Measurements from ENCODE around the gene FIP1L1. TPM values are rescaled to one million over a fixed set of nuclear protein-coding genes. Genes with fewer than 3 reads are reported as not detected.
"Not testable (repeated sequence)": the region's sequence is repeated elsewhere in the genome, so short reads cannot be mapped to it uniquely, and the experiment has no call there.

The FIP1L1 gene
- total RNA-seq, 1 donor from 2014 or later, result 115 TPM

DNA sequence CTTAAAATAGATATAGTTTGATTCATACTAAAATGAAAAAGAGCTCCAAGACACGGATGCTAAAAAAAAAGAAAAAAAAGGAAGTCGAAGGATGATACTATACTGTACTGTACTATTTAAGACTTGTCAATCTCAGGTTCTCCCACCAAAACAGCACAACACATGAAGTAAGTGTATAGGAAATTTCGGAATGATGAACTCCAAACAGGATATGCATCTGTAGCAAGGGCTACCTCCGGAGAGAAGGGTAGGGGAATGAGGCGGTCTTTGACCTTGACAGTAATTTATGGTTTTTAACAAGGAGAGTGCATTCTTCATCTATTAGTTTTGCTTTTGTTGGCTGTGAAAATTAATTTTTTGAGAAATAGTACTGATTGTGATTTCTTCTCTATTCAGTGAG lies 541 bp upstream of the FIP1L1 start:
- DNase-seq, result no peak

DNA sequence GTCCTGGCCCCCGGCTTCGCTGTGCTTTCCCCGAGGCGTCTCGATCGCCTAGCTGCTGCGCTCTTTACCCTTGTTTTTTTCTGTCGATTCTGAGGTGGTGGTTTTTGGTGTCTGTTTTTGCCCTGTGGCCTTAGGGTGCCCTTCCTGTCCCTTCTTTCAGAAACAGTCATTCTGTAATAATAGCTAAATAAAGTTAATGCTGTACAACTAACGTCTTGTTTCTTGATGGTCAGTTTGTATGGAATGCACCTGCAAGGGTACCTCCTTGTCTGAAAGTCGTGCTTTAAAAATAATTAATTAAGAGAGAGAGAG lies 686 bp downstream of the FIP1L1 start:
- DNase-seq, result no peak

DNA sequence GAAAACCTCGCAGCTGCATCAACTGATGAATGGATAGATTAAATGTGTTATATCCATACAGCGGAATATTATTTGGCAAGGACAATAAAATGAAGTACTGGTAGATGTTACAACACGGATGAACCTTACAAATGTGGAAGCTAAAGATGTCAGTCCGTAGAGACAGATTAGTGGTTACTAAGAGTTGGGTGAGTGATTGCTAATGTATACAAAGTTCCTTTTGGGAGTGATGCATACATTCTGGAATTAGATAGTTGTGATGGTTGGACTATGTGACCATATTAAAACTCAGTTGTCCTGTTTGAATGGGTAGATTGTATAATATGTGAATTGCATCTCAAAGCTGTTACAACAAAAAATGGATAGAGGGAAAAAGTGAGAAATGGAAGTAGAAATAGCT lies 2.8 kb downstream of the FIP1L1 start:
- no peak for DNase-seq

DNA sequence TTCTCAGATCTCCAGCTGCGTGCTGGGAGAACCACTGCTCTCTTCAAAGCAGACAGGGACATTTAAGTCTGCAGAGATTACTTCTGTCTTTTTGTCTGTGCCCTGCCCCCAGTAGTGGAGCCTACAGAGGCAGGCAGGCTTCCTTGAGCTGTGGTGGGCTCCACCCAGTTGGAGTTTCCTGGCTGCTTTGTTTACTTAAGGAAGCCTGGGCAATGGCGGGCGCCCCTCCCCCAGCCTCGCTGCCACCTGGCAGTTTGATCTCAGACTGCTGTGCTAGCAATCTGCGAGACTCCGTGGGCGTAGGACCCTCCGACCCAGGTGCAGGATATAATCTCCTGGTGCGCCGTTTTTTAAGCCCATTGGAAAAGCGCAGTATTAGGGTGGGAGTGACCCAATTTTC lies 32.0 kb downstream of the FIP1L1 start:
- DNase-seq, result not testable (repeated sequence)

DNA sequence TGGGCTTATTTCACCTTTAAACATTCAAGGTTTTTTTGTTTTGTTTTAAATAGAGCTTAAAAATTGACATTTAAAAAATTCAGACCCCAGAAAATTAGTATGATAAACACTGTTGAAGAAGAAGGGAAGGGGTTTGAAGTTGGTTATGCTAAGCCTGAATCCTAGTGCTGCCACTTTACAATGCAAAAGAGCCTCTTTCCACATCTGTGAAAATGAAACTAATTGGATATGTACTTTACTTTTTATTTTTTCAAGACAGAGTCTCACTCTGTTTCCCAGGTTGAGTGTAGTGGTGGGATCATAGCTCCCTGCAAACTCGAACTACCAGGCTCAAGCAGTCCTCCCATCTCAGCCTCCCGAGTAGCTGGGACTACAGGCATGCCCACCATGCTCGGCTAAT lies 41.8 kb downstream of the FIP1L1 start:
- DNase-seq, result no peak

DNA sequence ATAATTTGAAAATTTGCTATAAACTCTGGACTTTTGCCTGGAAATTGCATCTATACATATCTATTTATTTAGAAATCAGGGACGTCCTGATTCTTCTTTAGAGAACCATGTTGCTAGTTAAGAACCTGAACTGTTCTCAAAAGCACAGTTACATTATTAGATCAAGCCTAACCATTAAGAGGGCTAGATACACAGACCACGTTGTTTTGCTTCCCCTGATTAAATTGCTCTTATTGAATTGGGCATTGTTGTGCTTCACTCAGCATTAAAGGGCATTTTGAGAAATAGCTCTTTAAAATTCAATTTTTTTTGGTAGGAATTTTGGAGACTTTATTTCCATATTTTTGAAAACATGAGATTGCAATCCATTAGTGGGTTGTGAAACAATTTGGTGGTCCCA lies 44.4 kb downstream of the FIP1L1 start:
- DNase-seq, result no peak

DNA sequence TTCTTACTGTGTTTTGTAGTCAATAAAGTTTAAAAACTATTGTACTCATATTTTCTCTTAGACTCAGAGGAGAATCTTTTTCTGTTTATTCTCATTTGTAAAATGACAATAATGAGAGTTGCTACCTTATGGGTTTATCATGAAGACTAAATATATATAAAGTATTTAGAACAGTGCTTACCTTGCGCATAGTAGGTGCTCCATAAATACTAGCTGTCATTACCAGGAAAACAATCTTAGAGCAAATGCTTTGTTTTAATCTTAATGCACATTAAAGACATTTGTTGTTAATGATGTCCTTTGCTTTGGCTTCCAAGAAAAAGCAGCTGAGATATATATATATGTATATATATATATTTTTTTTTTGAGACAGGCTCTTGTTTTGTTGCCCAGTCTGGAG lies 44.9 kb downstream of the FIP1L1 start:
- no peak for DNase-seq

DNA sequence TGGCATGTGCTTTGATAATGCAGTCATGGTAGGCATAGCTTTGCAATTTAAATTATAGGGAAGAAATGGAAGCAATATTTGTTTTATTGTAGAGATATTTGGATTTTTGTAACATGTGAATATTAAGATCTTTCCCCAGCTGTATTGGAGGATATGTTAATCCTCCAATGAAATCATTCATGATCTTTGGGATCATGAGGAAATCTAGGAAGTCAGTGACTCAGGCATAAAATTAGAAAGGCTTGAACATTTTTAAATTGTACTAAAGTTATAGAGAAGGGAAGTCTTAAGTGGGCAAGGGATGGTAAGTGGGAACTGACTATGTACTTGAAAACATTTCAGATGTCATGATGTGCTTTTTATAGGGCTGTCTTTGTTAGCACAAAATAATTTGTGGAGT lies 46.8 kb downstream of the FIP1L1 start:
- no peak for DNase-seq

DNA sequence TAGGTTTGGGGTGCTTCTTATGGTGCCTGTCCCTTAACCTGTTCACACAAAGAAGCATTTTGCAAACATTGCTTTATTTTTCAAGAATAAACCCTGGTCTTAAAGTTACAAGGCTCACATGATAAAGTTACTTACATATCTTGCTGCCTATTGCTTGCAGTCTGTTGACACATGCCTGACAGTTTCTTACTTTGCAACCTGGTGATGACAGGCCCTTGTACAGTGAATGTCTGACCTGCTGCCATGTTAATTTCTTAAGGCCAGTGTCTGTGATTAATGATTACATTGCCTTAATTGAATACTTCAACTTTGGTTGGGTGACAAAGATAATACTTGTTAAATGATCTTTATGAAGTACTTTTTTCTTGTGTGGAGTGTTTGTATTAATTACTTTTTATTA lies 49.9 kb downstream of the FIP1L1 start:
- DNase-seq, result no peak

DNA sequence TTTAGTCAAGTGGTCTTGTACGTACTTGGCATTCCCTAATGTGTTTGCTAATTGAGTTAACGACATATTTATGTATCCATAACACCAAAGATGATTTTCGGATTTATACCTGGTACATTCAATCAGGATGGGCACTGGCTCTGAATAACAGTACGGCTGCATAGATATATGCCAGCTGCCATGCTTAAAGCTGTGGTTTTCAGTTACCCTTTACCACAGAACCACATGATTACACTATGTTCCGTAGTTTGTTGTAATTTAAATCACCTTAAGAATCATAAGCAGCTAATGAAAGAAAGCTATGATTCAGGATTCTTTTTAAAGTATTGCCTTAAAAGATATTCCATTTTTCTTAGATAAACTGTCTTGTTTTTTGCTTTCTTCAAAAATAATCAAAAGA lies 53.6 kb downstream of the FIP1L1 start:
- no peak for DNase-seq

DNA sequence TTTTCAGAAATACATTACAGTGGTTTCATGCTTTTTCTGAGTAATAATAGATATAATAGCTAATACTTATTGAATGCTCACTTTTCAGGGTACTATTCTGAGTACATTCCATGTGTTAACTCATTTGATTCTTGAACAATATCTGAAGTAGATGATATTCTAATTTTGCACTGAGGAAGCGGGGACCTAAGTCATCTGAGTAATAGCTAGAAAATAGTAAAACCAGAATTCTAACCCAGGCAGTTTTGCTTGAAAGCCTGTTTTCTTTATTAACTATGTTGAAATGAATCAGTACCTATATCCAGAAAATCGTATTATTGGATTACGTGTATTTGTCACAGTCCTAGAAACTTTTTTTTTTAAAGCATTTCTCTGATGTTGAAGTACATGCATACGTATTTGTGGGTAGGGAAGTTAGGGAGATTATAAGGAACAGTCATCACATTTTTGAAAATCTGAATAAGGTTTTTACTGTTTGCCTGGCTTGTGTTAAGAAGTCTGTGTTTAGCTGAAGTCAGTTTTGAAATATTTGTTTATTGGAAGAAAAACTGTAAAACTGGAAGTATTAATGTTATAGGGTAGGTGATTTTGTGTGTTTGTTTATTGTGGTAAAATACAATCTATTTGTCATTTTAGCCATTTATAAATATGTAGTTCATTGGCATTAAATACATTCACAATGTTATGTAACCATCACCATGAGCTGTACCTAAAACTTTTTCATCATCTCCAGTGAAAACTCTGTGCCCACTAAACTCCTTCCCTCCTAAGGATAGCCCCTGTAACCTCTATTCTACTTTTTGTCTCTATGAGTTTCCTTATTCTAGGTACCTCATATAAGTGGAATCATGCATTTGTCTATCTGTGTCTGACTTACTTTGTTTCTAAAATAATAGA lies 55.3 kb downstream of the FIP1L1 start:
- no peak for DNase-seq

DNA sequence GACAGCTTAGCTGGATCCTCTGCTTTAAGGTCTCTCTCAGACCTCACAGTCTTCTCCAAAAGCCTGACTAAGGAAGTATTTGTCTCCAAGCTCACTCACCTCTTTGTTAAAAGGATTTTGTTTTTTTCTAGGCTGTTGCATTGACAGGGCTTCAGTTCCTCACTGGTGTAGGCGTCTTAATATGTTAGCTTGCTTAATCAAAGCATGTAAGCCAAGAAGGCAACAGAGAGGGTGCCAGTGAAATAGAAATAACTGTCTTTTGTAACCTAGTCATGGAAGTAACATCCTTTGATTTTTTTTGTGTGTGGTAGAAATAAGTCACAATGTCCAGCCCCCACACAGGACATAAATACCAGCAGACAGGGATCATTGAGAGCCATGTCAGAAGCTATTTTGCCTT lies 58.8 kb downstream of the FIP1L1 start:
- no peak for DNase-seq

DNA sequence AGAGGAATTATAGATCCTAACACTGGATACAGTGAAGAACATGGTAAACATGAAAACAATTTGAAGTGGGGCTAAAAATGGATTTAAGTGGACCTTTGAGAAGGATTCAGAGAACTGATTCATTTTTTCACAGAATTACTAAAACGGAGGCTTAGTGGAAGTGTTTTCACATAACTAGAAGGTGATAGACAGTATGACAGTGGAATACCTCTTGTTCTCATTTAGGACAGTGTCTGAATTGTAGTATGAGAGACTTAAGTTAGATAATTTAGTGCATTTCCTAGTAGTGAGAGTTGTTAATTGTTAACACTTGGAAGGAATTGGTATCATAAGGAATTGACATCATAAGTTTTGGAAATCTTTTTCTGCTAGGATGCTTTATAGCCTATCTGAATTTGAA lies 64.1 kb downstream of the FIP1L1 start:
- DNase-seq, result no peak

DNA sequence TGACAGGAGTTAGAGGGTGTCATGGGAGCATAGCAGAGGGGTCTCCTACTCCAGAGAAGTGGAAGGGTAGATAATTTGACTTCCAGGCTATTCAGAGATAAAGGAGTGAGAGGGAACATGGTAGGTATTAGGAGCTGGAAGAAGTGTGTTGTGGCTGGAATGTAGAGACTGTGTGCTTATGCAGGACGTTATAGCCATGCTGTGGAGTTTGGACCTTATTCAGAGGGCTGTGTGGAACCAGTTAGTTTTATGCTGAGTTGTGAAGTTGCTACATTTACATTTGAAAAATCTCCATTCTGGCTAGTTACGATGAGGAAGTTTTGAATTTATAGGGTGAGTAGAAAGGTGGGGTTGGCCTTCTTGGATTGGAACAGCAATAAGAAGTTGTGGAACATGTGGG lies 67.5 kb downstream of the FIP1L1 start:
- no peak for DNase-seq

DNA sequence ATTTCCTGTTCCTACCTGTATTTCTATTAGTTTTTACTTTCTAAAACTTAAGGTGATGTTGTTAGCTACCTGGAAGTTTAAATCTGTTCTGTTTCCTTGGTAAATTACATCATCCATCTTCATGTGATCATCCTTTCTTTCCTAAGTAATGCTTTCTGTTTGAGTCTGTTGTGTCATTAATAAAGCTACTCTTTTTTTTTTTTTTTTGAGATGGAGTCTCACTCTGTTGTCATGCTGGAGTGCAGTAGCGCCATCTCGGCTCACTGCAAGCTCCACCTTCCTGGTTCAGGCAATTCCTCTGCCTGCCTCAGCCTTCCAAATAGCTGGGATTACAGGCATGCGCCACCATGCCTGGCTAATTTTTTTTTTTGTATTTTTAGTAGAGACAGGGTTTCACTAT lies 73.3 kb downstream of the FIP1L1 start:
- no peak for DNase-seq

DNA sequence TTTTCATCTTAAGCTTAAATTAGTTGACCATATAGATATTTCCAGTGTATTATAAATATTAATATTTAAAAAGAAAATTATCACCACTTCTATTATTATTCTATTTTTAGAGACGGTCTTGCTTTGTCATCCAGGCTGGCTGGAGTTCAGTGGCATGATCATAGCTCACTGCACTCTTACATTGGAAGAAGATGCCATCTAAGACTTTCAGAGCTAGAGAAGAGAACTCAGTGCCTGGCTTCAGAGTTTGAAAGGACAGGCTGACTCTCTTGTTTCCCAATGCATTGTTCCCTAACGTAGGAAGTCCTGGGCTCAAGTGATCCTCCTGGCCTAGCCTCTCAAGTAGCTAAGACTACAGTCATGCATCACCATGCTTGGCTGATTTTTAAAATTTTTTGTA lies 75.9 kb downstream of the FIP1L1 start:
- no peak for DNase-seq

DNA sequence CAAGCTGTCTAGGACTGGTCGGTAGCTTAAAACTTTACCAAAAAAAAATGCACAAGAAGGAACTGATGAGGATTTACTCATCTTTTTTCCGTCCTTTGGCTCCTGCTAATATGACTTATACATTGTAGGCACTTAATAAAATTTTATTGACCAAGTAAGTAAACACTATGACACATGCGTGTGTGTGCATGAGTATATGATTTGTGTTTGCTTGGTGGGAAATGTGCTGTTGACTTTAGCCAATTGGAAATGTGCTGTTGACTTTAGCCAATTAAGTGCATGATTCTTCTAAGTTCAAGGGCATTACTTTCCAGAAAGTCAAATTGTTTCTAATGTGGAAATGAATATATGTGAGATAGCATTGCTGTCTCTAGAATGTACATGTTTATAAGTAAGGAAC lies 78.3 kb downstream of the FIP1L1 start:
- DNase-seq, result no peak

DNA sequence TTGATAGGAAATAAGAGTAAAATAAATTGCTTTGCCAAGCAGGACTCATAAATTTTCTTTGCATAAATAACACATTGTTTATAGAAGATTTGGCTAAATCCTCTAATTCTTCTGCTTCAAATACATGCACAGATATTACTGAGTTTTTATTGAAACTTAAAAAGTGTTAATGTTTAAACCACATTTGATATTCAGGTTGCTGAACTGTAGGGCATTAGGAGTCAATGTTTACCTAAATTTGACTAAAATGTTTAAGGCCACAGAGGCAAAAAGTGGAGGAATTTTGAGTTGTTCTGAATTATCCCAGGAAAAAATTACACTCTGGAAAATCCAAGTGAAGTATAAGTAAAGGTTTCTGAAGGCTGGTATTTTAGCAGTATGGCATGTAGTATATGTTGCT lies 78.7 kb downstream of the FIP1L1 start:
- DNase-seq, result no peak

DNA sequence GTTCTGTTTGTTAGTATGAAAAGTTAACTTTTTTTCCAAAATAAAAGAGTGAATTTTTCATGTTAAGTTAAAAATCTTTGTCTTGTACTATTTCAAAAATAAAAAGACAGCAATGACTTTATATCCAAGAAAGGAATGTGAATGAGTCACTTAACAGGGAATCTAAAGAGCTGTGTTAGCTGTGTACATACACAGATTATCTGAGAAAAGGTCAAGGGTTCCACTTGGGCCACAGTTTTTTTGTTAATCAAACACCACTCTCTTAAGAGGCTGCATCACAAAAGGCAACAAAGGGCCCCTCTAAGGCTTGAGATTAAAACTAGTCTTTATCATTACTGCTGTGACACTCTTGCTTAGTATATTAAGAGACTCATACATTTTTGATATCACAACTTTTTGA lies 82.1 kb downstream of the FIP1L1 start:
- no peak for DNase-seq

DNA sequence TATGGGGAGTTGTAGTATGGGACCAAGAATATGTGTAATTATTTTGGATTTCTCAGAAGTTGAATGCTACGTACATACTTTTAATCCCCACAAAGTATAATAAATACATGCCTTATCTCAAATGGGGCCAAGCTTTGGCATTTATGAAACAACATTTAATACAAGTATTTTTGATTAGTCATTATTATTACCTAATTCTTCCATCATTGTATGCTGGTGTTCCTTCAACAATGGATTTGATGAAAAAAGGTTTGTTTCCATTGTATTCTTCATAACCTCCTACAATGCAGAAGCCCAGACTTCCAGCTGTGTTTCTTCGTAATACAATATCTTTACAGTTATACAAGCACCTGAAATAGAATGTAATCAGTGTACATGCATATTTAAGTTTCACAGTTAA lies 83.8 kb downstream of the FIP1L1 start:
- no peak for DNase-seq

DNA sequence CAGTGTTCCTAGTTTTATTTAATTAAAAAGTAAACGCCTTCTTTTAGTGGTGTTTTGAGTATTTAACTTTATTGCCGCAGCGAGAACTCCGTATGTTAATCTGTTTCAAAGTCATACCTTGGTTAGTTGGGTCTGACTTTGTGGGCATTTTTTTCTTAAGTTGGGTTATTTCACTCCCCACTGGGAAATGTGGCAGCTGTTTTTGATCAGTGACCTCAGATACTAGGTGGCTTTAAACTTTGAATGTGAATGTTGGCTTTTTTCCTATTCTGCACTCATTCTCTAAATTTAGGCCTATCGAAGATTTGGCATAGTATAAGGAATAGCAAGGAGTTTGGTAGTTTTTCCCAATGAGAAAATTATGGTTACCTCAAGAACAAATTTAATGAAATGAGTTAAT lies 85.9 kb downstream of the FIP1L1 start:
- DNase-seq, result no peak

DNA sequence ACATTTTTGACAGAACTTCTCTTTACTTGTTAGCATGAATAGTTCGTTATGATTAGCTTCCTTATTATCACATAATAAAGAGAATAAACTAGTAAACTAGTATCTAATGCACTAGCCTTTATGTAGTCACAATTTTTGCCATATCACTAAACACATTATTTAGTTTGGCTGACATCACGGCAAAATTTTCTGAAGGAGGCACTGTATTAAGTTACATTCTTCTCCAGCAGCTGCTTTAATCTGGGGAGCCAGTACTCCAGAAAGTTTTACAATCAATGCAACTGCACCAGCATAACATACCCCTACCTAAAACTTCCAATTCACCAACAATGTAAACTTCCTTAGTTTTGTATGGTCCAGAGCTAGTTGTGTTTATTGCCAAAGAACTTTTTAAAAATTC lies 87.8 kb downstream of the FIP1L1 start:
- no peak for DNase-seq

DNA sequence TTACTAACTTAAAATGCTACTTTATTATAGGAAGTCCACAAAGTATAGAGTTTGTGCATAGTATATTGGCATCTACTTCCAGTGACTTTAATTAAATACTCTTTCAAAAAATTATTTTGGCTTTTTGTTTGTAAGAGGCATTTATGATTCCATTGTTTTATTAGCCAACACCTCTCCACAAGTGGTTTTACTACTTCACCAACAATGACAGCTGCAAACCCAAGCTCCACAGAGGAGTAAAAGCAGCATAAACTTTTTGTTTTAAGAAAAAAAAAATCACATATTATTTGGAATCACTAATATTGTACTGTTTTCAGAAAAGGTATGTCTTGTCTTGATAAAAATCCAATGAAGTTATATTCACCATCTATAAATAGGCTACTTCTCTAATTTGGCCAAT lies 88.5 kb downstream of the FIP1L1 start:
- DNase-seq, result no peak

DNA sequence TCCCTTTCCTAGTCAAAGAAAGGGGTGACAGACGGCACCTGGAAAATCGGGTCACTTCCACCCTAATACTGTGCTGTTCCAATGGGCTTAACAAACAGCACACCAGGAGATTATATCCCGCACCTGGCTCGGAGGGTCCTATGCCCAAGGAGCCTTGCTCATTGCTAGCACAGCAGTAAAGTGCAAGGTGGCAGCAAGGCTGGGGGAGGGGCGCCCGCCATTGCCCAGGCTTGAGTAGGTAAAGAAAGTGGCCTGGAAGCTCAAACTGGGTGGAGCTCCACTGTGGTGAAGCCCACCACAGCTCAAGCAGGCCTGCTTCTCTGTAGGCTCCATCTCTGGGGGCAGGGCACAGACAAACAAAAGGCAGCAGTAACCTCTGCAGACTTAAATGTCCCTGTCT lies 89.1 kb downstream of the FIP1L1 start:
- DNase-seq, result not testable (repeated sequence)
